GM19467 (cell line): ENCODE results near the gene CPVL.

Experiments
- ATAC-seq: cut with Tn5 transposase; IDR thresholded peaks from one replicate; pipeline ENCODE4 v1.9.1; 2021; ENCODE audit warnings: mild to moderate bottlenecking, moderate library complexity; ENCODE audit not compliant: unreplicated experiment

Gene CPVL

DNA sequence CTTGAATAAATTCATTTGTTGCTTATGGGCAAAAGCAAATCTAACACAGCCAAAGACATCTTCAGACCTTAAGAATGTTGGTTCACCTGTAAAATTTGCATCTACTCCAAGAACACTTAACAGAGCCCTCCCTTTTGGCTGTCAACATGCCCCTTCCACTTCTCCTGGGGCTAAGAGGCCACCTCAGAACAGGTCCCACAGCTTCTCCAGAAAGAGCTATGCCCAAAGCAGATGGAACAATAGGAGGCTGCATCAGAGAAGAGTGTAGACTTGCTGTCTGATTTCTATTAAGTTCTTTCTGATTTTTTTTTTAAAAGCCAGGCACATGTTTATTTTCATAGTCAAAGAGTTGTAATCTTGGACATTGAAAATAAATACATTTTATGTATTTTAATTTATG, 162.1 kb downstream of the CPVL start:
- no peak for ATAC-seq

DNA sequence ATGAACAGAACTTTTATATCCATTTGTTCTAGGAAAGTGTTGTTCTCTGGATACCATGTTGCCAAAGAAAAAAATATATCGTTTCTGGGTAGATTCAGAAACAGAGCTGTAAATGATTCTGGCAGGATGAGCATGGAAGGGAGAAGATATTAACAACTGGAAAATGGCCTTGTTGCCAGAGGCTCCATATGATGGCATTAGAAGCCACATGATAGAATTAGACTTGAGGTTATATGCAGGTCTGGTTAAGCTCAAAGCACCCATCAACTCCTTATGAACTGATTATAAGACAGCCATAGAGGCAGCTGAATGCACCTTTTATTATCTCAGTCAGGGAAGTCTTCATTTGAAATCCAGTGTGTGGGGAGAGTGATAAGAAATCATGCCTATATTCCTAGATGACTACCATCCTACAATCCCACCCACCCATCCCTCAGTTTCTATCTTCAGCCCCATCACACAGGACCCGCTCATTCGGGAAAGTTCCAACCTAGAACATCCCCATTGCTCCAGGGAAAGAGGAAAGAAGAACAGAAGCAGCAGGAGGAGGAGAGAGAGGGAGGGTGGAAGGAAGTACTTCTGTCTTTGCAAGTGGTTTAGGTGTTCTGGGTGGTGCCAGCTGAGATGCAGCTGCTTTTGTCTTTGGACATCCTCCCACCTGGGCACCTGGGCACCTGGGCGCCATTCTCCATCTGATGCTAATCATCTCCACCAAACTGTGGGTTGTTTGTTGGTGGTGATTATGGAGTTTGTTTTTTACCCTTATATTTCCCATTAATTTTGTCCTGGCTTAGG, 162.7 kb downstream of the CPVL start:
- no peak for ATAC-seq

DNA sequence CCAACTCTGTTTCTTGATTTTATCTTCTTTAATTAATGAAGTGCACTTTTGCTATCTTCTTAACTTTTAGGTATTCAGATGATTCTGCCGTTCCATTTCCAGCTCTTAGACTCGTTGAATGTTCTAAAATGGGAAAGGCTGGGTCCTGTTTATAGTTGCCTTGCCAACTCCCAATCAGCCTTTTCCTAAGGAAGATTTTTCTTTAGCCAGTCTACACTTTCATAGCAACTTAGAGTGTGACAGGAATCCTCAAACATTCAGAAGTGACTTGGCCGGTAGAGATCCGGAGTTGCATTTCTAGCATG, 165.2 kb downstream of the CPVL start:
- no peak for ATAC-seq

DNA sequence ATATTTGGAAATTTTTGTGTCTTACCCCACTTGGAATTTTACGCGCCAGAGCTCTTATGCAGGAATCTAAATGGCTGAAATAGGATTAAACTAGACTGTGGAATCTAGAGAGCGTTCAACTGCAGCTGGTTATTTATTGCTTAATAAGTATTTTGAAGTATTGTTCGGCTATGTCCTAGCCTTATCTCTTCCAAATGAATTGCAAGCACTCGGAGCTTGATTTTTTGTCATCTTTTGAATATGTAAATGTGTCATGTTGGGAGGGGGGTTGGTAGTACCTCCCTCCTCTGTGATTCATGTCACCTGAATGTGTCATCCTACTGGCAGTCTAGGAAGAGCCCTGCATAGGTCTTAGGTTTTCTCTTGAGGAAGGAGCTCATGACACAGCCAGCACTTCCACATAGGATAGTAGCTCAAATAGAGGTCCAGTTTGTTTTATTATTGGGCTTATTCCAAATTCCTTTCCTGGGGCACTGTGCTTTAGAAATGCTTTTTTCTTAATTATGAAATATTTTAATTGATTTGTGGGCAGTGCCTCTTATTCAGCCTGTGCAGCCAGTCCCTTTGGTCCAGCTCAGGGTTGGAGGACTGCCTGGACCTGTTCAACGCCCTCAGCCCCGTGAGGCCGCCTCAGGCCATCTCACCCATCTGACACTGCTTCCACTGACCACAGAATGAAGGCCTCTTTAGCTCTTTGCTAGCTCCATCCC, 165.7 kb downstream of the CPVL start:
- ATAC-seq, result no peak

DNA sequence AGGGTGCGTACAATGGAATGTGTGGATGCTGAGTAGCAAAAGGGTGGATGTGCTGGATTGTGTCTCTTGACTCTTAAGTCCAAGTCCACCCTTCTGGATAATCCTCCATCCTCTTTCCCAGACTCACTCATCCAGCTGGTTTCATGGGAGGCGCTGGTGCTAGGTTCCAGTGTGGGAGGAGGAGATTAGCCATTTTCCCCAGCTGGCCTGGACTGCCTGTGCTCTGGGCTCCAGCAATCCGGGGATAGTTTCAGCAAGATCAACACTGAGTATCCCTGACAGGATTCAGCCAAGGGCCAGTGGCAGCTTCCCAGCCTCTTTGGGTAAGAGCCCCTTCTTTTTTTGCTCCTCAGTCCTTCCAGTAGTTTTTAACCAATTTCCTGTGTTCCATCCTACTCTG, 166.6 kb downstream of the CPVL start:
- ATAC-seq, result no peak

DNA sequence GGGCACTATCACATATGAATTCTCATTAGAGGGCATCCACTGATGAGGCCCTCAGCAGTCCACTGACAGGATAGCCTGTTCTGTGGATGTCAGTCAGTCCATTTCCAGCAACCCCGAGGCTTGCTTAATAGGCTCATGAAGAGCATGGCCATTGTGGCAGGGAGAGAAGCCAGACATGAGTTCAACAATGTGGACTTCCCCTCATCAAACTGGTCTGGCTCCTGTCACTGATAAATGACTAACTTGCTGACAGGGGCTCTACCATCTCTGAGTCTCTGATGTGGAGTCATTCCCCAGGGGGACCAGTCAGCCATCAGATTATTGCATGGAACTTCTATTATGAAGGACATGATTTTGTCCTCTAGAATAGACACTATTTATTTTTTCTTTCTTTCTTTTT, 168.5 kb downstream of the CPVL start:
- no peak for ATAC-seq

DNA sequence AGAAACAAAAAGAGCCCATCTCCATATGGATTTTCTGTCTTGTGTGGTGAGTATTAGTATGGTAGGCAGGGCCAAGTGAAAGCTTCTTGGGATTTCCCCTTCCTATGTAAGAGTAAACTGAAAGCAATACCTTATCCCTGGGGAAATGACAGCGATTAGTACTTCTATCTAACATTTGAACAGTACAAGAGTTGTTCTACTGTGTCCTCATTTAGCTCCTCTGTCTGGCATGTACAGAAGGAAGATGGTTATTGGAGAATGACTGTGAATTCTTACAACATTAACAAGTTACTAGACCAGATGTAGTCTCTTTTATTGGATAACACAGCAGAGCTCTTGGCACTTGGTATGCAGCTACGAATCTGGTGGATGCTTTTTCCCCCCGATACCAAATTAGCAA, 170.3 kb downstream of the CPVL start:
- no peak for ATAC-seq

DNA sequence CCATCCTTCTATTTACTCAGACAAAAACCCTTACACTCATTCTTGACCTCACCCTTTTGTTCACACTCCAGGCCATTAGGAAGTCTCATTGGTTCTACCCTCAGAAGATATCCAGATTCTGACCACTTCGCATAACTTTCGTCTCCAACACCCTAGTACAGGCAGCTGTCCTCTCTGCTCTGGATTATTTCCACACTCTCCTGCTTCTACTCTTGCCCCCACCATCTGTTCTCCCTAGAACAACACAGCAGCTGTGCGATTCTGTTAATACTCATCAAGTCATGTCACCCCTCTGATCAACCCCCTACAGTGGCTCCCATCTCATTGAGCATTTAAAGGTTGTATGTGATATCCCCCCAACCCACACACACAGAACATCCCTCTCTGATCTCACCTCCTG, 172.7 kb downstream of the CPVL start:
- no peak for ATAC-seq

DNA sequence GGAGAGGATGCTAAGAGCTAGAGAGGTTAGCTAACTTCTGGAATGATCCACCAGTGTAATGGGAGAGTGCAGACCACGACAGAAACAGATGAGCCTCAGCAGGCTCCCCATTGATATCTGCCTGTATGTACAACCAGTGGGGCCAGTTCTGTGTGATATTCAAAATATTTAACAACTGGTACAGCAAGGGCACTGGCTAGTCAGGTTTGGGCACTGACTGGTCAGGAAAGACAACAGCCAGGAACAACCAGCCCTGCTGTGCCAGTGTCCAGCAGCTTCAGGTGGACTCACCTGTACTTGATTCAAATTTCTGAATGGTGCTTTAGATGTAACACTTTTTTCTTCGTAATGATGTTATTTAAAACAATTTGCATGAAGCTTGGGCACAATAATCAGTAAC, 182.3 kb downstream of the CPVL start:
- ATAC-seq, result no peak

DNA sequence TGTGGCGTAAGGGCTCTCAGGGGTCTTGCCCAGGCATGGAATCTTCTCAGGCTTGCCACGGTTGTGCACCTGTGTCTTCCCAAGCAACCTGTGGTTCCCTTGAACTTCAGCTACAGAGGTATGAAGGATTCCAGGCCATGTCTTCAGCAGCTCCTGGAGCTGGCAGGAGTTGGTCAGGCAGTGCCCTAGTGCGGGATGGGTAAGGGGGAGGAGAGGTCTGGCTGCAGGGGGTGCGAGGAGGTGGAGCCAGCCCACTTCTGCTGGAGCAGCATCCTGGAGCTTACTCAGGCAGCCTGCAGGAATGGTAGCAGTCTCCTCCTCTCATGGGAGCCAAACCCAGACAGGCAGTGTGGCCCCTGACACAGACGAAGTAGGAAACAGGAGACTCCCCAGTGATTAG, 184.4 kb downstream of the CPVL start:
- no peak for ATAC-seq

DNA sequence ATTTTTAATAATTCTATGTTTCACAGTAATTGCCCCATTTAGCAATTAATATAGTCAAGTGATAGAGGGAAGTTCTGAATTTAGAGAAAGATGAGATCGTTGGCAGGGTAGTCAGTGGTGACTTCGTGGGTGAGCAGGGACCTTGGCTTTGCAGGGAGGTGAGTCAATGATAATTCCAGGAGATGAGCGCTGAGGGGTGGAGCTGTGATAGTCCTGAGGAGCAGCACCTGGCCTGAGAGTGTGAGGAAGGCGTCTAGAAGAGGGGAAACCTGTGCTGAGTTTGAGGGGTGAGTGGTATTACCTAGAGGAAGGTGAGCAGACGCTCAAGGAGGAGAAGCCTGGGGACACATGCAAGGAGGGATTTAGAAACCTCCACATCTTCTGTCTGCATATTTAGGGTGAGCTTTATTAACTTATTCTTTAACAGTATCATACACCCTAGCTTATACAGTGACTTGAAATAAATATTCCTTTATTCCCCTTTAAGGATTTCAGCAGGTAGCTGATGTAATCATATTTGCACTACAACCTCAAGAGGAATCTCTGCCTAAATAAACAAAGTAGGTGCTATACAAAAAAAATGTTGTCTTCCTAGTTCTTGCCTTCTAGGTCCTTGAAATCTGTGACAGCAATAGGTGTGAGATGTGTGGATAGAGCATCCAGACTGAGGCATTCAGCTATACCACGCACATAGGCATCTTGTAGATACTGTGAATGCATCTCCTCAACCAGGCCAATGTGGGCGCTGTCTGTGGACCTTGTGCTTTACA, 186.1 kb downstream of the CPVL start:
- ATAC-seq, result no peak

DNA sequence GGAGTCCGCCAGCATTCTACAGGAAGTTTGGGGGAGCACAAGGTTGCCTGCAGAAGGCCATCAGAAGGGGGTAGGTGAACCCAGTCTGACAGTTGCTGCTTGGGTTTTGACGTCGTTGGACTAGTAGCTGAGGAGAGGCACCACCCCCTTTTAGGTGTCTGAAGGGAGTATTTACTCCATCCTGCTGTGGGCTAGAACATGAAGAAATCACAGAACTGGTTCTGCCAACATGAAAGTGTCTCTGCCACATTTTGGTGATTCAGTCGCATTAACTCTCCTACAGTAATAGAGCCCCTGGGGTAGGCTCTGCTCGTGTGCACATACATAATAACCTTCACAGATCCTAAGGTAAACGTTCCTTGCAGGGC, 187.4 kb downstream of the CPVL start:
- ATAC-seq, result no peak

DNA sequence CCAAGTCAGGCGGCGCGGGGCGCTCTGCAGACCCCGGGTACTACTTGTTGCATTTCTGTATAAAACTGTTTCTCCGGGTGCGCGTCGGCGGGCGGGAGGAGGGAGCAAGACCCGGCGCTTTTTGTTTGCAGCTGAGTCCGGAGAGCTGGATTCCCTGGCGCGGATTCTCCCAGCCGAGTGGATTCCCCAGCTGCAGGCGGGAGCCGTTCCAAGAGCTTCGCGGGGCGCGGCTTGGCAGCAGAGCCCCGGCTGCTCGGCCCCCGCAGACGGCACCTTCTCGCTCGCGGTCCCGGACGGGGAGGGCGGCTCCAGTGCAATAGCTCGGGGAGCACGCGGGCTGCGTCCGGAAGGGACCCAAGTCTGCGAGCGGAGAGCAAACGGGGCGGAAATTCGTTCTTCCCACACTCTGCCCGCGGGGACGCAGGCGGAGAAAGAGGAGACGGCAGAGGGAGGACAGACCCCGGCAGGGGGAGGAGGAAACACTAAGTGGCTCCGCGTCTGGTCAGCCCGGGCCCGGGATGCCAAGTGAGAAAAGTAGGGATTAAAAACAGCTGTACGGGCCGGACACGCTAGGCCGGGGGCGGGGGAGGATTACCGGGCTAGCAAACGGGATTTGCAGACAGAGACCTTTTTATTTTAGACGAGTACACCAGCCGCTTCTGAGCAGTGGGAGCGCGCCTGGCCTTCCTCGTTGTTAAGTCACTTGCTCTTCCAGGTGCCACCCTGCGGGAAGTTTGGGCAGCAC, 187.9 kb downstream of the CPVL start, which contains the start of gene TRIL:
TRIL (minus strand) TSS at position 96 of the 745 bp plus-strand sequence. CDS start 284 bp downstream, outside the sequence.
- no peak for ATAC-seq

DNA sequence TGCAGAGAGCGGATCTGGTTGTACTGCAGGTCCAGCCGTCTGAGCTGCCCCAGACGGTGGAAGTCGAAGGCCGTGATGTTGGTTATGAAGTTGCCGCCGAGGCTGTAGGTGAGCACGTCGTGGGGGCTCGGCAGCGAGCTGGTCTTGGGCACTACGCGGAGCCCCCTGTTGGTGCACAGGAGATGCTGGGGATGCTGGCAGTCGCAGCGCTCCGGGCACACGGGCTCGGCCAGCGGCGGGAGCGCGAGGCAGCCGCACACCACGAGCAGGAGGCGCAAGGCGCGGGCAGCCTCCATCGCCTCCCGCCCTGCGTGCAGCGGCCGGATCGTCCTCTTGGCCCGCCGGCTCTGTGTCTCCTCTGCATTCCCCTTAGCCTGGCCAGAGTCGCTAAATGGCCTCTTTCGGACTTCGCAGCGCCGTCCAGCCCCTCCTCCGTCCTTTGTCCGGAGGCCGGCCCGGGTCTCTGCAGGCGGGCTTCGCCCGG, 188.5 kb downstream of the CPVL start:
- ATAC-seq, result no peak

DNA sequence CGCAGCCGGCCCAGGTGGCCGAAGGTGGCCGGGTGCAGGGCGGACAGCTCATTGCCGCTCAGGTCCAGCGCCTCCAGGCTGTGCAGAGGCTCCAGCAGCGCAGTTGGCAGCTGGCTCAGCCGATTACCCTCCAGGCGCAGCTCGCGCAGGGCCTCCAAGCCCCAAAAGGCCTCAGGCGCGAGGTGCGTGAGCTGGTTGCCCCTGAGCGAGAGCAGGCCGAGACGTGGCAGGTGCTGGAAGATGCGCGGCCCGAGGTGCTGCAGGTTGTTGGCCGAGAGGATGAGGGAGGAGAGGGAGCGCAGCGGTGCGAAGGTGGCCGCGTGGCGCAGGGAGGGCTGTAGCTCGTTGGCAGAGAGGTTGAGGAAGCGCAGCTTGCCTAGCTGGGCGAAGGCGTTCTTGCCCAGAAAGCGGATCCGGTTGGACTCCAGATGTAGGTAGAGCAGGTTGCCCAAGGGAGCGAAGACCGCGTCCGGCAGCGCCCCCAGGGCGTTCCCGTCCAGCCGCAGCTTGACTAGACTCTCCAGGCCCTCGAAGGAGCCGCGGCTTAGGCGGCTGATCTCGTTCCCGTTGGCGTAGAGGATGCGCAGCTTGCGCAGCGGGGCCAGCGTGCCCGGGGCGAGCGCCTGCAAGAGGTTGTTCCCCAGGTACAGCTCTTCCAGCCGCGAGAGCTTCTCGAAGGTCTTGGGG, 189.1 kb downstream of the CPVL start:
- ATAC-seq, result no peak

DNA sequence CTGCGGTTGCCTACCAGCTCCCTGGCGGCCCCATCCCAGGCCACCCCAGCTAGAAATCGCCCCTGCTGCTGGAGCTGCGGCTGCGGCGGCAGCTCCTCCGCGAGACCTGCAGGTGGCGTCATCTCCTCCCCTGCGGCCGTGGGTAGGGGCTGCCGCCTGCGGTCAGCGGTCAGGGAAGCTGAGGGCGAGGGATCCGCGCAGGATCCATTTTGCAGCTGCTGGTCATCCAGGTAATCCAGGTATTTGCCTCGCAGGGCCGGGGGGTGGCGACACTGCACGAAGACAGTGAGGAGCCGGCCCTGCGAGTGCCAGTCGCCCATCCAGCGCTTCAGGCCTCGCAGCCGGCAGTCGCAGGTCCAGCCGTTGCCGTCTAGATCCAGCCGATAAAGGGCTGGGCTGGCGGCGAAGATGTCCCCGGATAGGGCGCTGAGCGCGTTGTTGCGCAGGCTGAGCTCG, 189.7 kb downstream of the CPVL start:
- no peak for ATAC-seq

DNA sequence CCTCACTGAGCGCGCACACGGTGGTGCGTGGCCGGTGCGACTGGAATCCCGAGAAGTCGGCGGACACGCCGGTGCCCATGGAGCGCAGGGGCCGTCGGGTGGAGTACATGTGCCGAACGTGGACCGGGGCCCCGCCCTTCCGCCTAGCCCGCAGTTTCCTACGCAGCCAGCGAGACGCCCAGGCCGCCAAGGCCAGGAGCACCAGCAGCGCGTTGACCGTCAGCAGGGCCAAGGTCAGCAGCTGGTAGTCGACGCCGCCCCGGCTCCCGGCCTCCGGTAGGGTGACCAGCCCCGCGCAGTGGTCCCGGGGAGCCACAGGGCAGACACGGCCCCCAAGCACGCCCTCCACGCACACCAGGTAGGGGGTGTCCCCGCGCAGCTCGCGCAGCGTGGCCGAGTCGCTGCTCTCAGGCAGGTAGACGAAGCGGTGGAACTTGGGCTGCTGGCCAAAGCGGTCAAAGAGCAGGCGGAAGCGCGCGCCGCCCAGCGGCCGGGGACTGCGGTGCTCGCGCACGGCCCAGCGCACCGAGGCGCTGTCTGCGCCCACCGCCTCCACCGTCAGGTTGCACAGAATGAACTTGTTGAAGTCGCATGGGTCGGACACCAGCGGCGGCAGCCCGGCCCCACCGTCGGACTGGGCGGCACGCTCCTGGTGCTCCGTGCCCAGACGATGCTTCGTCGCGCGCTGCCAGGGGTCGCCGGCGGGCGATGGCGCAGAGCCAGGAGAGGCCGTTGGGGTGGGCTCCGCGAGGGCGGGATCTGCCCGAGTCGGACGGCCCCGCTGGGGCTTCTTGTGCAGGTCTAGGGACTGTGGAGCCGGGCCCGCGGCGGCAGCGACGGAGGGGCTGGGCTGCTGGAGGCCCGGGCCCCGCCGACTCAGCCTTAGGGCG, 190.4 kb downstream of the CPVL start:
- ATAC-seq, result no peak

DNA sequence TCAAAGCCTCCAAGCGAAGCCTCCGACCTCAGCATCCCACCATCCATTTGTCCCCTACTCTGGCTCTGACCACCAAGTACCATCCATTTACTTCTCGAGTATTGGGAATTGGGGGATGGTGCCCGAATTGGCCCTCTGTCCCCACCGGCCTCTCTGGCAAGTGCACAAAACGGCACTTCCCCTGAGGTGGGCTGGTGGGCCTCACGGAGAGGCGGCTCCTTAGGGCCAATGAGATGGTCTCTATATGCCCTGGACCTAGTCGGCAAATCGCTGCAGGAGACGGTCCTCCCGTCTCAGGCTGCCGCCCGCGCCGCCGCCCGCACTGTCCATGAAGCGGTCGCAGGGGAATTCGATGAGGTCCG, 191.0 kb downstream of the CPVL start:
- no peak for ATAC-seq

DNA sequence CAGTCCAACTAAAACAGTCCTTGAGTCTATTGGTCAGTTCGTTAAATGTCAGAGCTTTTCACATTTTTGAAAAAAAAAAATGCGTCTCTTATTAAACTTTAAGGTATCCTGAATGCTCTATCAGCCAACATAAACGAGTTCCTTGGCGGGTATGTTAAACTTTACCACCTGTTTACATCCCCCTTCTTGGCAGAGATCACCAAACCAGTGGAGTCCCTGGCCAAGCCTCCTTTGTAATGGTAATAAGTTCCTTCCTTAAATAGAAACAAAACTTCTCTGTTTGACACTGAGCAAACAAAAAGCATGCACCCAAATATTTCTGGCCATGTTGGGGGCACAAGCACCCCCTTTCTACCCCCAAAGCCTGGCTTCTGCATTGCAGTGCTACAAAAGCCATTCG, 191.4 kb downstream of the CPVL start:
- no peak for ATAC-seq

DNA sequence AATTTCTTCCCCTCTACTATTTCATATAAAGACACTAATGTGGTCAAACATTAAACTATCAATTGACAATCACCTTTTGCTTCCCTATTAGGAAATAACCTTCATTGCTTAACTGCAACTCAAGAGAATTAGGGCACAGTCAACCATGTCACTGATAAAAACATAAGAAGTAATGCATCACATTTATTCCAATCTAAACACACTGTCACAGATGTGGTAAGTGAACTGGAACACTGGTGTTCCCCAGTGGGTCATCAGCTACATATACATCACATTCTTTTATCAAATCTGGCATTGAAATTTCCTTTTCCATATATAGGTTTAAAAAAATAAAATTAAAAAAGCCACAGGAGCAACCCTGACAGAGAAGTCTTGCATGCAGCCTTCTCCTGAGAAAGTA, 191.9 kb downstream of the CPVL start:
- no peak for ATAC-seq
